GM03348 (cell line): ENCODE measurements around the gene SHPK.

Experiments
- DNase-seq: peaks from one replicate; pipeline ENCODE4 v3.0.0; 2012; ENCODE audit warnings: low spot score

Gene SHPK

GRCh38 chr17:3627769-3628167, 8.3 kb downstream of the SHPK start:
- no peak for DNase-seq

GRCh38 chr17:3626831-3627768, 8.9 kb downstream of the SHPK start:
- DNase-seq: no peak

GRCh38 chr17:3622977-3623594, 13.0 kb downstream of the SHPK start:
- DNase-seq: no peak

- no peak for DNase-seq
These were observed 14.8 kb downstream of the SHPK start for GRCh38 chr17:3621146-3621720.

- DNase-seq: no peak
These were observed 20.7 kb downstream of the SHPK start for GRCh38 chr17:3615160-3615870.

- DNase-seq: no peak
These were observed 22.9 kb downstream of the SHPK start for GRCh38 chr17:3613124-3613523.

- no peak for DNase-seq
These were observed 25.5 kb downstream of the SHPK start for GRCh38 chr17:3610523-3610922.

GRCh38 chr17:3609689-3610088, 26.4 kb downstream of the SHPK start:
- no peak for DNase-seq

GRCh38 chr17:3603870-3604259, 32.2 kb downstream of the SHPK start:
- DNase-seq: no peak

- DNase-seq: peak; percentile 82
These were observed 32.8 kb downstream of the SHPK start for GRCh38 chr17:3603119-3603869.

GRCh38 chr17:3602499-3602898, 33.6 kb downstream of the SHPK start:
- no peak for DNase-seq

- DNase-seq: no peak
These were observed 35.4 kb downstream of the SHPK start for GRCh38 chr17:3600529-3601205.

- no peak for DNase-seq
These were observed 38.0 kb downstream of the SHPK start for GRCh38 chr17:3598078-3598477.

- no peak for DNase-seq
These were observed 39.1 kb downstream of the SHPK start for GRCh38 chr17:3596804-3597464.

- DNase-seq: no peak
These were observed 41.1 kb downstream of the SHPK start for GRCh38 chr17:3594976-3595375.

GRCh38 chr17:3594051-3594800, 41.8 kb downstream of the SHPK start:
- DNase-seq: peak; percentile 26

- DNase-seq: no peak
These were observed 42.7 kb downstream of the SHPK start for GRCh38 chr17:3593384-3593783.

- no peak for DNase-seq
These were observed 43.7 kb downstream of the SHPK start for GRCh38 chr17:3592216-3592860.

GRCh38 chr17:3590768-3591167, 45.3 kb downstream of the SHPK start:
- no peak for DNase-seq
